PC-3 (cell line): ENCODE results near the gene KCTD16.

Experiments
- EZH2 ChIP-seq: fragments of 300-600 bp; sonication (generic); IDR thresholded peaks from one replicate; pipeline ENCODE4 v1.6.1; 2017; ENCODE audit warnings: antibody characterized with exemption, mild to moderate bottlenecking, low read length; ENCODE audit not compliant: unreplicated experiment
- TF ChIP-seq, protein P1 (sequence below): fragments of 300-600 bp; sonication (generic); conservative IDR thresholded peaks from 2 replicates; pipeline ENCODE4 v1.5.1; 2017; ENCODE audit warnings: antibody characterized with exemption, low read depth, mild to moderate bottlenecking, low read length

DNA sequence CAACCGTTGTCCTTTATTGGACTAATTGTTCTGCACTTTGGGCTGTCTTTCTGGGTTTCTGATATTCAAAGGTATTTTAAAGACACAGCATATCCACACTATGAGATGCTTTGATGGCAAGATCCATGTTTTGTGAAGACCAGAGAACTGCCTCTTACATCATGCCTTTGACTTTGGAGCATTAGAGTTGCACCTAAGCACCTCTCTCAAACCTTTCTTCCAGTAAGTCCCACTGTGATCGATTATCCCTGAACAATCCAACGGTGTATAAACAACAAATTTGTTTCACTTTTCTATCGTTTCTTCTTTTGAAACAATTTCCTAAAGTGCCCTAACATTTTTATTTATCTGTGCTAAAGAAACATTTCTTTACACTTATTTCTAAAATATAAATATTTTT is 144.4 kb downstream of the KCTD16 start:
- TF ChIP-seq, protein P1, sequence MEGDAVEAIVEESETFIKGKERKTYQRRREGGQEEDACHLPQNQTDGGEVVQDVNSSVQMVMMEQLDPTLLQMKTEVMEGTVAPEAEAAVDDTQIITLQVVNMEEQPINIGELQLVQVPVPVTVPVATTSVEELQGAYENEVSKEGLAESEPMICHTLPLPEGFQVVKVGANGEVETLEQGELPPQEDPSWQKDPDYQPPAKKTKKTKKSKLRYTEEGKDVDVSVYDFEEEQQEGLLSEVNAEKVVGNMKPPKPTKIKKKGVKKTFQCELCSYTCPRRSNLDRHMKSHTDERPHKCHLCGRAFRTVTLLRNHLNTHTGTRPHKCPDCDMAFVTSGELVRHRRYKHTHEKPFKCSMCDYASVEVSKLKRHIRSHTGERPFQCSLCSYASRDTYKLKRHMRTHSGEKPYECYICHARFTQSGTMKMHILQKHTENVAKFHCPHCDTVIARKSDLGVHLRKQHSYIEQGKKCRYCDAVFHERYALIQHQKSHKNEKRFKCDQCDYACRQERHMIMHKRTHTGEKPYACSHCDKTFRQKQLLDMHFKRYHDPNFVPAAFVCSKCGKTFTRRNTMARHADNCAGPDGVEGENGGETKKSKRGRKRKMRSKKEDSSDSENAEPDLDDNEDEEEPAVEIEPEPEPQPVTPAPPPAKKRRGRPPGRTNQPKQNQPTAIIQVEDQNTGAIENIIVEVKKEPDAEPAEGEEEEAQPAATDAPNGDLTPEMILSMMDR, result no peak
- no peak for TF ChIP-seq EZH2
